ENCODE measurements around the gene MCM9. TPM values are rescaled to one million over a fixed set of nuclear protein-coding genes. Genes with fewer than 3 reads are reported as not detected.
A peak's percentile ranks its signal among the peaks of the same experiment; 100 is the strongest.

Gene MCM9
- total and polyA plus RNA-seq, 2 donors (not counting 1 experiment from before 2014, with no cell fraction given), result 14.0 to 54.5 TPM

GRCh38 chr6:118896339-118897136 is 38.4 kb downstream of the MCM9 start:
- H3K4me3 Mint-ChIP-seq, result peak overlapping the region; percentile 52
- H3K9ac ChIP-seq (ENCODE audit: low read length), result no peak overlapping the region
- H4K20me1 ChIP-seq (ENCODE audit: control insufficient read depth, insufficient read depth, low read length, poor library complexity, severe bottlenecking), result peaks cover 7% of the 10 kb centered on the region
- no peak overlapping the region for H3K27ac Mint-ChIP-seq
- H3K4me1 ChIP-seq (ENCODE audit: control insufficient read depth in 2 of 2, insufficient read depth in 2 of 2, low read length in 2 of 2), result peaks cover 18 to 29% of the 10 kb centered on the region in 2 donors
- H3K27me3 ChIP-seq (replicated peaks in 1 of 4; ENCODE audit: control extremely low read depth in 1 of 4, control insufficient read depth in 3 of 4, insufficient read depth in 4 of 4, low read length in 3 of 4), result no peaks in the 10 kb centered on the region
- H3K27ac ChIP-seq (ENCODE audit: low read length in 2 of 2), result no peak overlapping the region
- TF ChIP-seq EZH2 (IDR thresholded peaks at IDR 0.05; ENCODE audit: borderline replicate concordance, insufficient read depth, low read depth, low read length, poor library complexity, severe bottlenecking) (no peak), CTCF (IDR thresholded peaks at IDR 0.05) (peak; percentile 59)
- no peak overlapping the region for H3K4me3 ChIP-seq (ENCODE audit: control extremely low read depth in 1 of 5, extremely low read depth in 1 of 5, insufficient read depth in 1 of 5, low read depth in 2 of 5, low read length in 4 of 5)
- peaks cover 2 to 11% of the 10 kb centered on the region in 2 experiments for H3K36me3 ChIP-seq (replicated peaks in 1 of 2; ENCODE audit: control extremely low read depth in 1 of 2, control insufficient read depth in 1 of 2, extremely low read depth in 1 of 2, insufficient read depth in 2 of 2, low read length in 1 of 2)
- H3K27me3 Mint-ChIP-seq, result no peaks in the 10 kb centered on the region
- H3K9me3 ChIP-seq (ENCODE audit: control extremely low read depth in 1 of 3, control insufficient read depth in 2 of 3, insufficient read depth in 1 of 3, low read length in 2 of 3), result no peaks in the 10 kb centered on the region
- DNase-seq, result peak; percentile 36
- H3K9me3 Mint-ChIP-seq (ENCODE audit: insufficient read depth), result no peaks in the 10 kb centered on the region
- peak overlapping the region; percentile 79 for H3K4me2 ChIP-seq (replicated peaks; ENCODE audit: low read depth, low read length, poor library complexity, severe bottlenecking)
- H2AFZ ChIP-seq (ENCODE audit: insufficient read depth, low read depth, low read length, poor library complexity, severe bottlenecking), result no peak overlapping the region
- ChIA-PET POLR2A (interaction anchor here (0.6 to 0.7 kb wide), 2 partner anchors 17 to 96 kb away, joined by 4 to 6 read pairs; no protein-coding TSS in a partner anchor), CTCF (interaction anchor here (0.6 to 6.4 kb wide), 15 partner anchors 8 to 331 kb away, joined by 3 to 39 read pairs (median 4); no protein-coding TSS in a partner anchor)
- WGBS (ENCODE audit: insufficient coverage), result no CpG with 5 or more reads among the region's 5 CpGs
- no peak for ATAC-seq (ENCODE audit: low read depth)
- intact Hi-C loops (cut with micrococcal nuclease), result loop anchor here (5.0 to 10.0 kb wide), 2 partner anchors 174 to 332 kb away; no protein-coding TSS in a partner anchor
- peaks cover 59% of the 10 kb centered on the region for H3K4me1 Mint-ChIP-seq
- H3K79me2 ChIP-seq (ENCODE audit: control insufficient read depth, insufficient read depth, low read length), result peaks cover 71% of the 10 kb centered on the region

GRCh38 chr6:118895859-118896258 is 39.1 kb downstream of the MCM9 start:
- Histone ChIP-seq H3K4me3 (ENCODE audit: control extremely low read depth in 1 of 5, extremely low read depth in 1 of 5, insufficient read depth in 1 of 5, low read depth in 2 of 5, low read length in 4 of 5) (no peak overlapping the region), H3K9ac (ENCODE audit: low read length) (no peak overlapping the region), H3K4me1 (ENCODE audit: control insufficient read depth in 2 of 2, insufficient read depth in 2 of 2, low read length in 2 of 2) (peaks cover 25 to 35% of the 10 kb centered on the region in 2 donors), H2AFZ (ENCODE audit: insufficient read depth, low read depth, low read length, poor library complexity, severe bottlenecking) (peak overlapping the region; percentile 93), H3K27me3 (replicated peaks in 1 of 4; ENCODE audit: control extremely low read depth in 1 of 4, control insufficient read depth in 3 of 4, insufficient read depth in 4 of 4, low read length in 3 of 4) (no peaks in the 10 kb centered on the region), H3K4me2 (replicated peaks; ENCODE audit: low read depth, low read length, poor library complexity, severe bottlenecking) (peak overlapping the region; percentile 79), H3K9me3 (ENCODE audit: control extremely low read depth in 1 of 3, control insufficient read depth in 2 of 3, insufficient read depth in 1 of 3, low read length in 2 of 3) (no peaks in the 10 kb centered on the region), H3K27ac (ENCODE audit: low read length in 2 of 2) (no peak overlapping the region), H3K36me3 (replicated peaks in 1 of 2; ENCODE audit: control extremely low read depth in 1 of 2, control insufficient read depth in 1 of 2, extremely low read depth in 1 of 2, insufficient read depth in 2 of 2, low read length in 1 of 2) (peaks cover 2 to 10% of the 10 kb centered on the region in 2 experiments), H4K20me1 (ENCODE audit: control insufficient read depth, insufficient read depth, low read length, poor library complexity, severe bottlenecking) (peaks cover 7% of the 10 kb centered on the region), H3K79me2 (ENCODE audit: control insufficient read depth, insufficient read depth, low read length) (peaks cover 71% of the 10 kb centered on the region)
- H3K4me1 Mint-ChIP-seq, result peaks cover 62% of the 10 kb centered on the region
- no CpG with 5 or more reads among the region's 2 CpGs for WGBS (ENCODE audit: insufficient coverage)
- intact Hi-C loops (cut with micrococcal nuclease), result loop anchor here (2.0 to 10.0 kb wide), 3 partner anchors 174 to 1221 kb away; partner anchors contain the start of gene NUS1
- H3K27me3 Mint-ChIP-seq, result no peaks in the 10 kb centered on the region
- DNase-seq (no peak), ATAC-seq (ENCODE audit: low read depth) (no peak)
- no peak for TF ChIP-seq CTCF (IDR thresholded peaks at IDR 0.05)
- no peak for TF ChIP-seq EZH2 (IDR thresholded peaks at IDR 0.05; ENCODE audit: borderline replicate concordance, insufficient read depth, low read depth, low read length, poor library complexity, severe bottlenecking)
- no peak overlapping the region for H3K27ac Mint-ChIP-seq
- H3K9me3 Mint-ChIP-seq (ENCODE audit: insufficient read depth), result no peaks in the 10 kb centered on the region
- CTCF ChIA-PET, result interaction anchor here (0.8 to 6.4 kb wide), 12 partner anchors 9 to 330 kb away, joined by 3 to 39 read pairs (median 4); no protein-coding TSS in a partner anchor
- peak overlapping the region; percentile 52 for H3K4me3 Mint-ChIP-seq
- POLR2A ChIA-PET, result interaction anchor here (0.7 kb wide), 1 partner anchor 96 kb away, joined by 6 read pairs; no protein-coding TSS in a partner anchor
